Measurements from ENCODE around the gene EPHA1.

The EPHA1 gene

DNA sequence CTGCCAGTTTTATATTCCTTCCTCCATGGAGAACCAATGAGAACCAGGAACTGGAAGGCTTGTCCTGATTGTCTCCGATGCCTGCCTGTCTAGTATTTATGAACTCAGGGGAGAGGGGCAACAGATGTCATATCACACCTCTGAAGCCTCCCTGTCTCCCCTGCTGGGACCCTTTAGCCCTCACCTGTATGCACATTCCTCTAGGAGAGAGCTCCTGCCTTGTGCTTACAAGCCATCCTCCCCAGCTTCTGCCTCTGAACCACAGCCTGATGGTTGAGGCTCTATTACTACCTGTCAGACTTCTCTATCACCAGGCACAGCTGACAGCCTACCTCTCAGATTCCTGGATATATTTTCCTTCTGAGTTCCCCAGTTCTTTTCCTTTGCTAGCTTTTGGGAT lies 40.3 kb downstream of the EPHA1 start:
- DNase-seq = no peak

DNA sequence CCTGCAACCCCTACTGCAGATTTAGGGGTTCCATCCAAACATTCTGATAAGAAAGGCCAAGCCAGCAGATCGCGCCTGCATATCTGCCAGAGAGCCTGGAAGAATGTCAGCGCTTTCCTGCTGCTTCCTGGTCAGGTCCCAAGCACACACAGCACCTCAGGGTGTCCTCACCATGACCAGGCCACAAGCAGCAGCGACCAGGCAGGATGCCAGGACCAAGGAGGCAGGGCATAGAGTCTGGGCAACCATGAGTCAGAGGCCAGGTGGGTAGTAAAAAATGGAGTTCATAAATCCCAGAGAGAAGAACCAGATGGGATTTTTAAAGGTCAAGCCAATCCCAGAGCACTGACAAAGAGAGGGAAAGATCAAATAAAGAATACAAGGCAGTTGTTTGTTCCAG lies 40.7 kb downstream of the EPHA1 start:
- no peak for DNase-seq

DNA sequence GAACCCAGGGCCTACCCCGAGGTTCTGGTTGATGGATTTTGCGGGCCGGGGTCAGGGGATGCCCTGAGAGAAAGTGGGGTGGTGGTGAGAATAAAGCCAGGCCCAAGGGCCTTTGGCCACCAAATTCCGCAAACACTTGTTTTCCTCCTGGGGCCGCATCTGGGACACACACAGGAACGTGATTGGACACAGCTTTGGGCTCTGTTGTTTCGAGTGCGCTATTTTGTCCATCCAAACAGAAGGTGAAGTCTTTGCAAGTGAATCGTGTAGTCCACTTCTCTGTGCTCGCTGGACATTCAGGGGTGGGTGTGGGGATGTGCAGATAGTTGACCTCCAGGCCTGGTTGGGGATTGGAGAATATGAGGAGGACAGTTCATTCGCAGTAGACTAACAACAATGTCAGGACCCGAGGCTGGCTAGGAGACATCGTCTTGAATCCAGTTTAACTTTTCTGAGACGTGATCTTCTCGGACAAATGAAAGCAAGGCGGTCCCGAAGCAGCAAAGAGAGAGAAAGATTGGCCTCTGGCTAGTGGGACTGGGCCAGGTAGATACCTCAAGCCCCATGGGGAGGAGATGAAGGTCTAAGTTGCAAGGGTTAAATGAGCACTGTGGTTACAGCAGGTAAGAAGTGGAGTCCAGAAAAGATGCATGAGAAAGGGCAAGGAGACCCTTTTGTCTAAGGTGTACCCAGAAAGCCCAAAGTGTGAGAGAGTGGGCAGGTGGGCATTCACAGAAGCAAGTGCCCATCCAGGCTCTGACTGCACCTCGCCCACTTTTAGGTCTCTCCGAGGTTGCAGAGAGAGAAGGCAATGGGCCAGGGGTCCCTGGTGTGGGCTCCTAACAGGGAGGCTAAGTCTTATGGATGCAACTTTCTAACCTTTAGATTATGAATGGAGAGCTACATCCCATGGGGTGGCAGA lies 45.4 kb downstream of the EPHA1 start:
- DNase-seq = no peak

DNA sequence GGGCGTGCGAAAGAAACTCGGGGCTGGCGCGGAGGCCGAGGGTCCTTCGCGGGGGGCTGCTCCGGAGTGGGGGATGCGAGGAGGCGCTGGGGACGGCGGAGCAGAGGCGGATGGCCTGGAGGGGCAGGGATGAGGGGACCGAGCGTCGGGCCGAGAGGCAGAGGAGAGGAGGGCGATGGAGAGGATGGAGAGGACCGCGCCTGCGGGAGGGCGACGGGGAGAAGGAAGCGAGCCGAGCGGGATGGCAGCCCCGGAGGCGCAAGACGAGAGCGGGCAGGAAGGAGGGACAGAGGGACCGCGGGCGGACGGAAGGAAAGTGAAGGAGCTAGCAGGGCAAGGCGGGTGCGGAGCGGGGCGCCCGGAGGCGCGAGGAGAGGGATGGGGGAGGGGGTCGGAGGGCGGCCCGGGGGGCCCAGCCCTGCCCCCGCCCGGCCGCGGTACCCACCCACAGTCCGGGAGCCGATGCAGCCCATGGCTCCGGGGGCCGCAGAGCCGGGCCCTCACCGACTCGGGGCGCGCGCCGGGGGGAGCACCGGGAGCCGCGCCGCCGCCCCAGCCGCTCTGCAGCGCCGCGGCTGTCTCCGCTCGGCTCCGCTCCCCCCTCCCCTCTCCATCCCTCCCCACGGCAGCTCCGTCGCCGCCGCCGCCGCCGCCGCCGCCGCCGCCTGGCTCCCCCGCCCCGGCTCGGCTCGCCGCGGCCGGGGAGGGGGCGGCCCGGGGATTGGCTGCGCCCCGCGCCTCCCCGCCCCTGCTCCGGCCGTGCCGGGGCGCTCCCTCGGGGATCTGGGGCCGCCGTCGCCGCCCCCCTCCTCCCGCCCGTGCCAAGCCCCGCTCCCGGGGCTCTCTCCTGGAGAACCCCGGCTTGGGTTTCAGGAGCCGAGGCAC lies 46.3 kb downstream of the EPHA1 start, which contains the start of gene FAM131B:
FAM131B (minus strand) TSS at position 583 of the 885 bp plus-strand sequence; CDS start at position 473, 110 bp downstream.
- peak; percentile 61 for DNase-seq

DNA sequence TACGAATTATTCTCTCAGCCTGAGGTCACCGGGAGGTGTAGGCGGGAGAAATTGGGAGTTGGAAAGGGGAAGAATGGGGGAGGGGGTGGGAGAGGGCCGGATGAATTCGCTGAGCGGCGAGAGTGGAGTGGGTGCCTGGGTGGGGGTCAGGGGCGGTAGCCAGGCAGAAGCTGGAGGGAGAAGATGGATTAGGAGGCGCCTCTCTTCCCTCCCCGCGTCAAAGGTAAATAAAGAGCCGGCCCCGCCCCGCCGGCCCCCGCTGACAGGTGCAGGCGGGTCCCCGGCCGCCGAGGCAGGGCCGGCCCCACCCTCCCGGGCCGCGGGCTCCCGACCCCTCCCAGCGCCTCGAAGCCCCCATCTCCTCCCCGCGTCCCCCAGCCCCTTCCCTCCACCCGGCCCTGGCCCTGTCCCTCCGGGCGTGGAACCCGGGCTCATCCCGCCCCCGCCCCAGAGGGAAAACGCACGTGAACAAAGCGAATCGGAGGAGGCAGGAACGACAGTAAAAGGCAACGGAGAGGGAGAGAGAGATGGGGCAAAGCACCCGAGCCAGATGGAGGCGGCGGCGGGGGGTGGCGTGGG lies 47.0 kb downstream of the EPHA1 start:
- peak; percentile 13 for DNase-seq

DNA sequence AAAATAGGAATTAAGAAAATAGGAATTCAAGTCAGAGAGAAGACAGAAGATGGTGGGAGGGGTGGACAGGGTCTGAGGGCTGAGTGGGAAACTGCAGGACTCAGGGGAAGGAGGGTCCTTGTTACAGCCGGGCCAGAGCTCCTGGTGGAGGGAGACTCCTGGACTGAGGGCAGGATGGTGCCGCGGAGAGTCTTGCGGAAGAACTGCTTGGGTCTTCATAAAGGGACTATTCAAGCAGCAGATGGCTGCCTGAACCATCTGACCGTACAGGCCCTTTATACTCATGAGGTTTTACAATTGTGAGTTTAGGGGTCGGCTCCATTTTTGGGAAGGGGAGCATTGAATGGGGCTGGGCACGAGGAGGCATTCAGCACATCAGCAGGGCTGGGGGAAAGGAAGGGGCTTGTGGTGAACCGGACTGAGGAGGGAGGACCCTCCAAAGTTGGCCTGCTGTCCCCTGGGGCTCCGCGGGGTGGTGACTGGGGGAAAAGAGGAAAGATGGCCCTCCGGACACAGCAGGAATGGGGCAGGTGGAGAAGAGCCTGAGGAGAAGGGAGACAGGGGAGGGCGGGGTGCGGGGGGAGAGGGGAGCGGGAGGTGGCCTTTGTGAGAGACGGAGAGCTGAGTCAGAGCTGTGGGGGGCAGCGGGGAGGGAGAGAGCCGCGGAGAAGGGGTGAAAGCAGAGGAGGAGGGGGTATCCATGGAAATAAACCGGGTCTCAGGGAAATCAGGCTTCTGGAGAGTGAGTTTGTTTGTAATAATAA lies 47.7 kb downstream of the EPHA1 start:
- DNase-seq = no peak

DNA sequence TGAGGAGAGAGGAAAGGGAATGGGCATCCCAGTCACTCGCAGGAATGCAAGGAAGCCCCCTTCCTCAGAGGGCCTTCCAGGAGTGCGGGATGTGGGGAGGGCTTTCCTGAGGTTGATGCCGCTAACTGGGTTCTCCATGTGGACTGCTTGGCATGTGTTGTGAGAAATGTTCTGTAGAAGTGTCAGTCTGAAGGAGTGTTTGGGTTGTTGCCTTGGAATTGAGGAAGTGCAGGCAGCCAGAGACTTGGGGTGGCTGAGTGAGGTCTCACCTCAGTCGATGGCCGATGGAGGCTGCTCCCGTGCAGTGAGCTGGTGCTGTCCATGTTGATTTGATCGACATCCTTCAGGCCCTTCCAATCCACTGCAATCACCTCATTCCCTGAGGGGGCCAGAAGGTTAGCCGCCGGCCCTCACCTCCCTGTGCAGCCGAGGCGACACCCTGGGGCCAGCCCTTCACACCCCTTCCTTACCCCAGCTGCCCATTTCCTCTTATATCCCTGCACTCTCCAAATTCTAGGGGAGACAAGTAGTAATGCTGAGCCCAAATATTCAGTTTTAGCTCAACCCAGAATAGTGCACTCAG lies 48.8 kb downstream of the EPHA1 start:
- no peak for DNase-seq

DNA sequence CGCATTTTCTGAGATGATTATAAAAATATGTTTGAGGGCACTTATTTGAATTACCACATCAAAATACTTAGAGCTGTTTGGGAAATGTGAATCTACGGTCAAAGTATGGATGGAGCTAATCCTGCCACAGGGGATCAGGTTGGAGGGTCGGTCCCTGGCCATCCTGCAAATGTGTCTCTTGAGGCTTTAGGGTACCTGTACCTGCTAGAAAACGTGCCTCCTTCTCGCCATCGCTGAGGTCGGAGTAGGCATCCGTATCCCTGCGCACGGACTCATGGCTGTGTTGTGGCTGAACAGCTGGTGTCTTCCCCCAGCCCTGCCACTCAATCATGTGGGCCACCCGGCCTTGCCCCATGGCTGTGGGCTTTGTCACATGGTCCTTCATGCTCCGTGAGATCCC lies 50.0 kb downstream of the EPHA1 start:
- no peak for DNase-seq

DNA sequence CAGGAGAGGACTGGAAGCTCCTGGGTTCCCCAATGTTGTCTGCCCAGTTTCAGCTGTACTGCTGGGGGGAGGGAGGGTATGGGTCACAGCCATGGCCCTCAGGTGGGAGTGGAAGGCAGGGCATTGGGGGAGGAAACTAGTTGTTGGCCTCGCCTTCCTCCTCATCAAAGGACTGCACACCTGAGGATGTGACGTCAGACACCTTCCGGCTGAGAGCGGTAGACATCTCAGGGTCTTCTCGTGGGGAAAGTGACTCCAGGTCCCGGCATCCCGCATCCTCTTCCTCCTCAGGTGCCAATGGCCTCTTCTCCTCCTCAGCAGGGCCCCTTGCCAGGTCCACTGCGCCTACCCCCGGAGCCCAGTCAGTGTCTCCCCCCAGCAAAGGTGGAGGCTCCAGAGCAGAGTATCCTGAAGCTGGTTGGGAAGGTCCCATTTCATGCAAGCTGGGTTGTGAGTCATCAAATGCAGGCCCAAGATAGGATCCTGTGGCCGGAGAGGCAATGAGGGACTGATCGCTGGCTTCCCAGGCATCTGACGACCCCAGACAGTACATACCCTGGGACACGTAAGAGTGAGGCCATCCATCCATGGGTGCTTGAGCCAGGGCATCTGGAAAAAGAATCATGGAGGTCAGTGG lies 52.1 kb downstream of the EPHA1 start:
- DNase-seq = no peak

DNA sequence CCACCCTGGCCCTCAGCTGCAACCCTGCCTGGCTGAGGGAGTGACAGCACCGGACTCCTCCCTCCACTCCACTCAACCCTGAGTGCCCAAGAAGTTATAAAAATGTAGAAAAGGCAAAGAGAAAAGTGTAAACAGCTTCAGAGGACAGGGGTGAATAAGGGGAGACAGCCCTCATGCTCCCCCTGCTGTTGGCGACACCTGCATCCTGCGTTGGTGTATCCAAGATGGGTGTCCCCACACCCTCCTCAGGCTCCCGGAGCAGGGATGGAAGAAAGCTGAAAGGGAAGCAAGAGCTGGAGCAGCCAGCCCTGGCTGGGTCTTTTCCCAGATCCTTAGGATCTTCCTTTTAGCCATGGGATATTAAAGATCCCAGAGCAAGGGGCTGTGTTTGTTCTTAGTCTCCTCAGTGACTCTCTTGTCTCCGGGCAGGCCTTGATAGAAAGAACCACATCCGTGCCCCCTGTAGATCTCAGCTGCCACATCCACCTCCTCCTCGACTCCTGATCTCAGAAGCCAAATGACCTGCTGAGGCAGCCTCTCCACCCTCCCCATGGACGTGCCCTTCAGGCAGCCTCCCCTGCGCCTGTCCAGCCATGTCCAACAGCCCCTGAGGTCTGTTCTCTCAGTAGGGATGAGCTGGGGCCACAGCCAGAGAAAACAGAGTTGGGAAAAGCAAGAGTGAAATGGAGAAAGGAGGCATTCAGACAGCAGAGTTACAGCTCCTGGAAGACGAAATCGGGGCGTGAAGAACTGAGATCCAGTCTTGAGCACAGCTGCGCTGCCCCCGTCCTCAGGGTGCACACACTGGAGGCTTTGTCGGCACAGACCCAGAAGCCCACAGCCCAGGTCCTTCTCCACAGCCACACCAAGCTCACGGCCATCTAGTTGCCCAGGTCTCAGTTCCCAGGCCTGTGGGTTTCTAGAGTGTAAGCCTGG lies 52.9 kb downstream of the EPHA1 start:
- DNase-seq = no peak

DNA sequence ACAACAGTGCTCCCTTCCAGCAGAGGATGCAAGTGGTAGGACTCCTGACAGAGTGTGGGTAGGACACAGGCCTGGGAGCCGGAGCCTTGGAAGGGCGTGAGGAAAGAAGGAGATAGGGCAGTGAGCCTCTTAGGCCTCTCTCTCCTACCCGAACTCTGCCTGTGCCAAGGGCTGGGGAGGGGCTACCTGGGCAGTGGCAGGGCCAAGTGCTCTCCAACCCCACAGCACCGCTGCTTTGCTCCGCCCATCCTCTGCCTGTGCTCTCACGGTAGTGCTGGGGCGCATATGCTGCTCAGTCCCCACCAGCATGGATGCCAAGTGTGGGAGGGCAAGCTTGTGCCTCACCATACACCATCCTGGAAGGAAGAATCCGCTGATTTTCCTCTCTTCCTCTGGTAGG lies 53.7 kb downstream of the EPHA1 start:
- DNase-seq = no peak

DNA sequence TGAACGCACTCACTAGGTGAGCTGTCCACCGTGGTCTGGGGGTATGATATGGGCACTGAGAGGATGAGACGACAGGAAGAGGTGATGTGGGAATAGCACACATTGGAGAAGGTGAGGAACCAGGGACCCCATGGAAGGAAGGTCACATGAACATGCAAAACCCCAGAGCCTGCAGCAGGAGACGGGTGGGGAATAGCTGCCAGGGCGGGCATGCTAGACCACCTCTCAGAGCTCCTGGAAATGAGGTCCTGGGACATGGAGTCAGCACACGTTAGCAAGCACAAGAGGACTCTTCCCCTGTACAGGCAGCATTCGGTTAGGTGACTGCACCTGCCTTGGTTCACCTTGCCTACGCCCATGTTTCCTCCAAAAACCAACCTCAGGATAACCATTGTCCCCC lies 54.3 kb downstream of the EPHA1 start:
- DNase-seq = no peak

DNA sequence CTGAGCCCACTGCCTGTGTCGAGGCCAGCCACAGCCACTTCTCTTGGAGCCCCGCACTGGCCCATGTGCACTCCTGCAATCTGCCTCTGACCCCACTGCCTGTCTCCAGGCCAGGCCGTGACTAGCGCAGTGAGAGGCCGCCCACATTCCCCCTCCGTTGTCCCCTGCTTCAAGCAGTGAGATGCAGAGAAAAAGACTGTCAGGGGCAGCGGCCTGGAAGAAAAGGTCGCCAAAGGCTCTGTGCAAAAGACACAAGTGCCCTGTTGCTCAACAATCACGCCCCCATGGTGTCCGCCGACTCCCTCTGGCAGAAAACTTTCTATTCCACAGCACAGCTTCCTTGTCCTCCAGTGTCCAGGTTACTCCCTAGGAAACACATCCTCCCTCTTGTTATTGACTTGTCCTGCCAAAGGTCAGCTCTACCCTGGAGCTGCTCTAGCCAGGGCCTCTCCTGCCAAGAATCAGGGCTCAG lies 56.1 kb downstream of the EPHA1 start:
- no peak for DNase-seq

DNA sequence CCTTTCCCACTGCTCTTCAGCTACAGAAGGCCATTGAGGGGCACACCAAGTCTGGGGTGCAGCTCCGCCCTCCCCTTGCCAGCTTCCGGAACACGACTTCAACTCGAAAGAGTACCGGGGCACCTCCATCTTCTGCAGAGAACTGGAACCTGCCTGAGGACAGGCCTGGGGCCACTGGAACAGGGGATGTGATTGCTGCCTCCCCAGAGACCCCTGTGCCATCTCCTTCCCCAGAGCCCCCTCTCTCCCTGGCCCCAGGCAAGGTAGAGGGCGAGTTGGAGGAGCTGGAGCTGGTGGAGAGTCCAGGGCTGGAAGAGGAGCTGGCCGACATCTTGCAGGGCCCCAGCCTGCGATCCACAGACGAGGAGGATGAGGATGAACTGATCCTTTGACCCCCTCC lies 57.1 kb downstream of the EPHA1 start:
- DNase-seq = no peak

DNA sequence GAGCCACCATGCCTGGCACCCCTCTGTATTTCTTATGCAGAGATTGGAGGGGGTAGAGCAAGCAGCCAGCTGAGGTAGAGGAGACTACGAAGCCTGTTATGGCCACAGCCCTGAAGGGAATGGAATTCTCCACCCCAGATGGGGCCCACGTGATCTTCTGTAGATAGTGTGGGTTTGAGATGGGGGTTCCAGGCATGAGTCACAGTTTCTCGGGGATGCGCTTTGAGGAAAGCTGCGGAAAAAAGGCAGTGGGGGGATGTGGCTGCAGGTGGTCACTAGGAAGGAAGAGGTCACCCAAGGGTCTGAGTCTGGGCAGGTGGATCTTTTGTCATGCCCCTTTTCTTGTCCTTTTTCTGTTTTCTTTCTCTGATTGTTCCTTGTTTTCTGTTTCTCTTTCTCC lies 57.6 kb downstream of the EPHA1 start:
- no peak for DNase-seq

DNA sequence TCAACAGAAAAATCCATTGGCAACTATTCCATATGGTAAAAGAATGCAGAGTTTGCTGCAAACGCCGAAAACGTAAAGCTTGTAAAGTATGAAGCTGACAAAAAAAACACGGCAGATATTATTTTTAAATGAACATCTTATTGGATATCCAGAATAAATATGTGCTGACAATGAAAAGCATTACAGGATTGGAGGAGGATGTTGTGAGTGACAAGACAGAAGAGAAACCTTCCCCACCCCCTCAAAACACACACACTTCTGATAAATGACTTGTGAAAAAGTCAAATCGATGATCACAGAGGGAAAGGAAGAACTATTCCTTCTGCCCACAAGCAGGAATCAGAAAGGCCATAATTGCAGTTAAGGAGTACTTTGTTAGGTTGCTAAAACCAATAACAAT lies 60.7 kb downstream of the EPHA1 start:
- no peak for DNase-seq

DNA sequence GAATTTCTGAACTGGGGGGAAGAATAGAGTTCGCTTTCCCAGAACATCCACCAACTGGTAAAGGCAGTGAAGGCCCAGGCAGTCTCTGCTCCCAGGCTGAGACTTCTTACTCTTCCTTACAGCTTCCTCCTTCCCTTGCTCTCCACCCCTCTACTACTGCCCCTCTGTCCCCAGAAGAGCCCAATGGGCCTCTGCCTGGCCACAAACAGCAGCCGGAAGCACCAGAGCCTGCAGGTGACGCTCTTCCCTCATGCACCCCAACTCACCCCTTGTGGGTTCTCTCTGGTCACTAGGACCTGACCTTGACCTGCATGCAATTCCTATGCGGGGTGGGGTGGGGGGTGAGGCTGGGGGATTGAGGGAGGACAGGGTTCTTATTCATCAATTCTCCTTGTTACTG lies 62.6 kb downstream of the EPHA1 start:
- DNase-seq = no peak

DNA sequence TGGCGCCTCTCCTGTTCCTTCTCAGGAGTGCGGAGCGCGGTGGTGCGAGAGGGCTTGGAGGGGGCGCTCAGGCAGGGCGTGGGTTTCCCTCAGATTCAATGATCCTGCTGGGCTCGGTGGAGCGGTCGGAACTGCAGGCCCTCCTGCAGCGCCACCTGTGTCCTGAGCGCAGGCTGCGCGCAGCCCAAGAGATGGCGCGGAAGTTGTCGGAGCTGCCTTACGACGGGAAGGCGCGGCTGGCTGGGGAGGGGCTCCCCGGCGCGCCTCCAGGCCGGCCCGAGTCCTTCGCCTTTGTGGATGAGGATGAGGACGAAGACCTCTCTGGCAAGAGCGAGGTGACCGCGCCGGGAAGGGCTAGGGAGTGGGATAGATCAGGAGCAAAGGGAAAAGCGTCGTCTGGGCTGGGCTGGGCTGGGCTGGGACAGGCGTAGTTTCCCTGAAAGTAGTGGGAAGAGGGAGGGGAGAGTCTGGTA lies 63.2 kb downstream of the EPHA1 start:
- peak; percentile 75 for DNase-seq

DNA sequence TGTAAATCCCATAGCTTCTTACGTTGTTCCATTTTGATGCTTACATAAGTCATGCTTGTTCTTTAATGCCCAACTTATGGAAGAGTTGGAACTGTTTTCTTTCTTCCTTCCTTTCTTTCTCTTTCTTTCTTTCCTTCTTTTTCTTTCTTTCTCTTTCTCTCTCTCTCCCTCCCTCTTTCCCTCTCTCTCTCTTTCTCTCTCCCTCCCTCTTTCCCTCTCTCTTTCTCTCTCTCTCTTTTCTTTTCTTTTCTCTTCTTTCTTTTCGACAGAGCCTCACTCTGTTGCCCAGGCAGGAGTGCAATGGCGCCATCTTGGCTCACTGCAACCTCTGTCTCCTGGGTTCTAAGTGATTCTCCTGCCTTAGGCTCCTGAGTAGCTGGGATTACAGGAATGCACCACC lies 65.1 kb downstream of the EPHA1 start:
- no peak for DNase-seq

DNA sequence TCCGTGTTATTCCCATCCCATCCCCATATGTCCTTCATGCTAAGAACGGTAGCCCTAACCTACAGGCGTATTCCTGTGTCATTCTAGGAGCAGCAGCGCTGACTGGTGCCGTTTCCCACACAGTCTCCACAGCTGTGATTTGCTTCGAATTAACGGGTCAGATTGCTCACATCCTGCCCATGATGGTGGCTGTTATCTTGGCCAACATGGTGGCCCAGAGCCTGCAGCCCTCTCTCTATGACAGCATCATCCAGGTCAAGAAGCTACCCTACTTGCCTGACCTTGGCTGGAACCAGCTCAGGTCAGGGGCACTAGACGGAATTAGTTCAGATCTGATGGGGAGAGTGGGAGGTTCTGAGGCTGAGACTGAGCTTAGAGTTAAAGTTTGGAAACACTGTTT lies 66.8 kb downstream of the EPHA1 start:
- no peak for DNase-seq

All from CD4-positive, alpha-beta T cell treated with Interleukin-6 for 4 hours (primary cell).